Sigmoid colon (tissue), 7 donors: ENCODE measurements around the gene SPRY2. TPM values are rescaled to one million over a fixed set of nuclear protein-coding genes. Genes with fewer than 3 reads are reported as not detected.

ENCODE experiments used
- DNase-seq: peaks from one replicate; pipeline ENCODE4 v3.0.0-alpha.2; 2019
- H3K27ac ChIP-seq, 4 donors: fragments of 200-600 bp; sonication (generic); one replicate each; pipeline ENCODE4 v1.5.1; 2016 to 2019; ENCODE audit warnings: mild to moderate bottlenecking in 1 of 4
- H3K27me3 ChIP-seq, 3 donors: fragments of 200-600 bp; sonication (generic); one replicate each; pipeline ENCODE4 v1.5.1; 2019; ENCODE audit warnings: mild to moderate bottlenecking in 1 of 3
- H3K36me3 ChIP-seq, 4 donors: fragments of 200-600 bp; sonication (generic); one replicate each; pipeline ENCODE4 v1.5.1; 2016 to 2019
- H3K4me1 ChIP-seq, 4 donors: fragments of 200-600 bp; sonication (generic); one replicate each; pipeline ENCODE4 v1.5.1; 2017 to 2019
- H3K4me3 ChIP-seq, 4 donors: fragments of 200-600 bp; sonication (generic); one replicate each; pipeline ENCODE4 v1.5.1; 2017 to 2019; ENCODE audit warnings: mild to moderate bottlenecking in 2 of 4, moderate library complexity in 1 of 4
- H3K9me3 ChIP-seq, 4 donors: fragments of 200-600 bp in 3 of 4; sonication (generic) in 3 of 4; one replicate each; pipeline versions ENCODE4 v1.5.1 to v1.6.1; 2013 to 2019
- EP300 ChIP-seq, 4 donors: sonication (generic); formaldehyde crosslinking; IDR thresholded peaks; one replicate each; pipeline ENCODE4 v1.6.1; 2017; ENCODE audit warnings: antibody characterized with exemption in 4 of 4
- POLR2A ChIP-seq, 2 donors: fragments of 450-650 bp; IDR thresholded peaks; one replicate each; pipeline ENCODE4 v1.6.1; 2016; ENCODE audit warnings: antibody characterized with exemption in 2 of 2, mild to moderate bottlenecking in 2 of 2, moderate library complexity in 2 of 2
- POLR2AphosphoS5 ChIP-seq, 4 donors: sonication (generic); formaldehyde crosslinking; IDR thresholded peaks; one replicate each; pipeline ENCODE4 v1.6.1; 2017; ENCODE audit warnings: antibody characterized with exemption in 4 of 4
- WGBS, 2 donors: extraction: QIAGEN DNeasy Blood & Tissue Kit; methylation state at CpG; one replicate each; pipeline ENCODE4 v1.1.7; 2013; 5-methylcytosine and 5-hydroxymethylcytosine counted together
- intact Hi-C: fragments of 100-400 bp; cut with DNase I; formaldehyde crosslinking; loops from one replicate; pipeline ENCODE4 v1.15.1; 2023
- polyA plus RNA-seq, 3 donors: library from polyadenylated mRNA; stranded (reverse); fragments of 200-250 nt; gene quantifications; one replicate each; pipeline ENCODE4 v1.2.3, GENCODE V29; 2013
- total RNA-seq, 4 donors: library from RNA; depleted of rRNA; stranded (reverse); fragments of >200 nt; gene quantifications; one replicate each; pipeline ENCODE4 v1.1.0, GENCODE V29; 2016
- TF ChIP-seq, protein P1 (sequence below), 4 experiments: fragments of 450-650 bp in 3 of 4; fragments of 200-600 bp in 1 of 4; IDR thresholded peaks; one replicate each; pipeline ENCODE4 v1.5.1; 2016 to 2019; ENCODE audit warnings: antibody characterized with exemption in 4 of 4, mild to moderate bottlenecking in 3 of 4, moderate library complexity in 2 of 4
- donor health status: healthy with polysubstance abuse.
- donor health status: Bipolar disorder and iron deficiency.
- donor health status: healthy.

SPRY2 gene
- total and polyA plus RNA-seq, 7 donors: 27.7 to 74.2 (median 33.5) TPM

DNA sequence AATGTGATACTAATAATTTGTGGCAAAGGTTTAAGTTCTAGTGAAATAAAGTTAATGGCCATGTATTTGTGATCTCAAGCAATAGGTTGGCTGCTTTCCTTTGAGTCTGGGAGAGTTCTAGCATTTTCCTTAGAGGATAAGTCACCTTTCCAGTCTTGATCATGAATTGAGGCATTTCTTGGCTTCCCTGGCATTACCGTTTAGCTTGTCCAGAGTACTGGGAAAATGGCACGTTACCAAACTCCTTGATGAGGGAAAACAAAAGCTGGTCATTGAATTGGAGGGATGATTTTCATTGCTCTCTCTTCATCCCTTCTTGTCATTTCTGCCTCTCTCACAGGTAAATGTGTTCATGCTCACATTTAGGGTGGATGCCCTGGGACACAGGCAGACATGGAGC lies 34.0 kb upstream of the SPRY2 start:
- intact Hi-C loops: no loop called here
- H3K4me3 ChIP-seq: no peak overlapping the region
- H3K27ac ChIP-seq: peak overlapping the region in 2 of 4 donors; percentile 26 to 28
- no peaks in the 10 kb centered on the region for H3K36me3 ChIP-seq
- H3K9me3 ChIP-seq: no peaks in the 10 kb centered on the region
- no peak for TF ChIP-seq POLR2AphosphoS5 (IDR thresholded peaks at IDR 0.05)
- TF ChIP-seq, protein P1, sequence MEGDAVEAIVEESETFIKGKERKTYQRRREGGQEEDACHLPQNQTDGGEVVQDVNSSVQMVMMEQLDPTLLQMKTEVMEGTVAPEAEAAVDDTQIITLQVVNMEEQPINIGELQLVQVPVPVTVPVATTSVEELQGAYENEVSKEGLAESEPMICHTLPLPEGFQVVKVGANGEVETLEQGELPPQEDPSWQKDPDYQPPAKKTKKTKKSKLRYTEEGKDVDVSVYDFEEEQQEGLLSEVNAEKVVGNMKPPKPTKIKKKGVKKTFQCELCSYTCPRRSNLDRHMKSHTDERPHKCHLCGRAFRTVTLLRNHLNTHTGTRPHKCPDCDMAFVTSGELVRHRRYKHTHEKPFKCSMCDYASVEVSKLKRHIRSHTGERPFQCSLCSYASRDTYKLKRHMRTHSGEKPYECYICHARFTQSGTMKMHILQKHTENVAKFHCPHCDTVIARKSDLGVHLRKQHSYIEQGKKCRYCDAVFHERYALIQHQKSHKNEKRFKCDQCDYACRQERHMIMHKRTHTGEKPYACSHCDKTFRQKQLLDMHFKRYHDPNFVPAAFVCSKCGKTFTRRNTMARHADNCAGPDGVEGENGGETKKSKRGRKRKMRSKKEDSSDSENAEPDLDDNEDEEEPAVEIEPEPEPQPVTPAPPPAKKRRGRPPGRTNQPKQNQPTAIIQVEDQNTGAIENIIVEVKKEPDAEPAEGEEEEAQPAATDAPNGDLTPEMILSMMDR (IDR thresholded peaks at IDR 0.05): no peak
- no peak for TF ChIP-seq EP300 (IDR thresholded peaks at IDR 0.05)
- no peak for TF ChIP-seq POLR2A (IDR thresholded peaks at IDR 0.05)
- WGBS, 2 donors: 92 to 93% methylated on average over 2 of the region's 2 CpGs
- DNase-seq: no peak
- no peaks in the 10 kb centered on the region for H3K27me3 ChIP-seq
- H3K4me1 ChIP-seq: no peaks in the 10 kb centered on the region

DNA sequence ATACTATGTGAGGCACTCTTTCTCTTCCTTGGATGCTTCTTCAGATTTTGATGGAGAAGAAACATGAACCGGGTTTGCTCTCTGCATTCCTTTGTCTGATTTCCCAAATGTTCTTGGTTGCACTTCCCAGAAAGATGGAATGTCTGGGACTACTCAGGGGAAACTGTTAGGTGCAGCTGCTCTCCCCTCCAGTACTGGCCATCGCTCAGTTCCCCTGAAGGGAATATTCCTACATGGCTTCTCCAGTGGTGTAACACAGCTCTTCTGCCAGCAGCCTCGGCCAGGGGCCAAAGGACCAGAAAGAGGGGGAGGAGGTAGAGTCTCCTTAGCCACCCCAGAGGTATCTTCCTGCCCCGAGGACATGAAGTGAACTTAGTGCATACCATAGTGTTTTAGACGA lies 33.5 kb upstream of the SPRY2 start:
- Histone ChIP-seq H3K4me1 (no peaks in the 10 kb centered on the region), H3K27me3 (no peaks in the 10 kb centered on the region), H3K27ac (peak overlapping the region in 3 of 4 donors; percentile 28 to 49 (median 42)), H3K36me3 (no peaks in the 10 kb centered on the region), H3K4me3 (no peak overlapping the region), H3K9me3 (no peaks in the 10 kb centered on the region)
- intact Hi-C loops: no loop called here
- DNase-seq: peak; percentile 89
- WGBS, 2 donors: 85 to 89% methylated on average over 5 of the region's 5 CpGs
- peak in 3 of 4 donors; percentile 33 to 53 (median 33) for TF ChIP-seq POLR2AphosphoS5 (IDR thresholded peaks at IDR 0.05)
- TF ChIP-seq, protein P1 (IDR thresholded peaks at IDR 0.05): no peak

DNA sequence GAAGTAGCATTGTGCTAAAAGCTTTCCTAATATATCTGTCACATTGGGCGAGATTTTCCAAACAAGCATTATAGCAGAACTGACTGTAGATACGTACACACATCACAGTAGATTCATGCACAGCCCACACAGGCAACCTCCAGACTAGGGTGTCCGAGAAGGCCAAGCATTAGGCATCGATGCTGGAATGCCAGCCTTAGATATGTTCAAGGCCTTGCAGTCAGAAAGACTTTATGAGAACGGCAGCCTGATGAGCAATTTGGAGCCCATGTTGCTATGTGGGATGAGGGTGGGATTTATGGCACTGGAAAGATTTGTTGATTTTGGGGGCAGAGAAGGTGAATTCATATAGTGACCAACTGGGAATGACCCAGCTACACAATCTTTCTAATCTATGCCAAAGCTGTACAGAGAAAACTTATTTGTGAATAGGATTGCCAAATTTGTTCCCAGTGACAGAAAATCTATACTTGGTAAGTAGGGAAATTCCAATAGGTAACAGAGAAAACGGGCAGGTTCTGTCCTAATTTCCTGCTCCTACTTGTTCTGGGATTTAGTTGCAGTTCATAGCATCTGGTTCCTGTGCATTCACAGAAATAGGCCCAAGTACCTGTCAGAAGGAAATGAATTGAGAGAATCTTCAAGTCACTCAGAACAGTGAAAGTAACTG lies 31.0 kb upstream of the SPRY2 start:
- no peaks in the 10 kb centered on the region for H3K36me3 ChIP-seq
- no peak for DNase-seq
- no peak overlapping the region for H3K4me3 ChIP-seq
- TF ChIP-seq EP300 (IDR thresholded peaks at IDR 0.05) (no peak), POLR2A (IDR thresholded peaks at IDR 0.05) (no peak), POLR2AphosphoS5 (IDR thresholded peaks at IDR 0.05) (no peak)
- TF ChIP-seq, protein P1 (IDR thresholded peaks at IDR 0.05): no peak
- 92 to 94% methylated on average over 6 of the region's 6 CpGs for WGBS, 2 donors
- no peaks in the 10 kb centered on the region for H3K9me3 ChIP-seq
- intact Hi-C loops: no loop called here
- no peaks in the 10 kb centered on the region for H3K27me3 ChIP-seq
- H3K27ac ChIP-seq: no peak overlapping the region
- no peaks in the 10 kb centered on the region for H3K4me1 ChIP-seq

DNA sequence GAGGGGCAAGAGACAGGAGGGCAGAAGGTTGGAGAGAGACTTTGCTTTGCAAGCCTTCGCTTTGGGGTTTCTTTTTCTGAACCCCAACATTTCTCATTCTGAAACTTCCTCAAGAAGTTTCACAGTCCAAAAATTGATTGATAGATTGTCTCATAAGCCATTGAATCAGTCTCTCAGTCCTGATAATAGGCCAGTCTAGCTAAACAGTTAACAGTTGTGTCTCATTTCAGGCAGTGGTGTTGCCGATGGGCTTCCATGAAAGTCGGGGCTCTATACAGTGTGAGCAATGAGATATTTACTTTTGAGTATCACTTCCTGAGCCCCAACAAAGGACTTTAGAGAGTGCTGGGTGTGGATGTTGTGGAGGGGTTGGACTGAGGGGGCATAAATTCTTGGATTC lies 26.5 kb upstream of the SPRY2 start:
- H3K36me3 ChIP-seq: no peaks in the 10 kb centered on the region
- 87 to 89% methylated on average over 3 of the region's 3 CpGs for WGBS, 2 donors
- no peaks in the 10 kb centered on the region for H3K9me3 ChIP-seq
- TF ChIP-seq POLR2AphosphoS5 (IDR thresholded peaks at IDR 0.05): no peak
- TF ChIP-seq, protein P1 (IDR thresholded peaks at IDR 0.05): no peak
- TF ChIP-seq POLR2A (IDR thresholded peaks at IDR 0.05): no peak
- no peak for TF ChIP-seq EP300 (IDR thresholded peaks at IDR 0.05)
- no peak overlapping the region for H3K27ac ChIP-seq
- intact Hi-C loops: loop anchor here (10.0 kb wide), 1 partner anchor 657 kb away; no protein-coding TSS in a partner anchor
- no peak for DNase-seq
- H3K4me1 ChIP-seq: peaks cover 0 to 4% (median 0%) of the 10 kb centered on the region in 4 donors
- no peak overlapping the region for H3K4me3 ChIP-seq
- H3K27me3 ChIP-seq: no peaks in the 10 kb centered on the region
